ENCODE data around the gene UNC93B1. TPM values are rescaled to one million over a fixed set of nuclear protein-coding genes. Genes with fewer than 3 reads are reported as not detected.
"Not testable (repeated sequence)": the region's sequence is repeated elsewhere in the genome, so short reads cannot be mapped to it uniquely, and the experiment has no call there.

UNC93B1 gene
- total RNA-seq, 1 experiment from 2014 or later = 23.3 TPM

GRCh38 chr11:67993821-67994220 lies 10.1 kb downstream of the UNC93B1 start:
- not testable (repeated sequence) for H2BK5ac ChIP-seq (ENCODE audit: insufficient read length, low read length); H3K23me2 ChIP-seq (ENCODE audit: insufficient read length, low read depth, low read length, poor library complexity, severe bottlenecking); H3T11ph ChIP-seq (ENCODE audit: low read length); H3K79me1 ChIP-seq (ENCODE audit: insufficient read depth, low read depth, low read length, poor library complexity, severe bottlenecking); H2BK15ac ChIP-seq (ENCODE audit: low read depth, low read length); H3K4me1 ChIP-seq (ENCODE audit: insufficient read depth, low read length); H2BK20ac ChIP-seq (ENCODE audit: low read depth, low read length, poor library complexity, severe bottlenecking); H4K20me1 ChIP-seq (ENCODE audit: control insufficient read depth, insufficient read depth, insufficient read length); H3K56ac ChIP-seq (ENCODE audit: insufficient read length, low read depth, low read length); H3K9me3 ChIP-seq (ENCODE audit: control insufficient read depth, low read depth, low read length); H3K4me3 Mint-ChIP-seq; H3K36me3 Mint-ChIP-seq (ENCODE audit: insufficient read depth in 1 of 3, low read depth in 3 of 3); H3K27ac ChIP-seq (ENCODE audit: insufficient read length, low read depth, low read length); H4K8ac ChIP-seq (replicated peaks; ENCODE audit: insufficient read length, low read depth, low read length); H3K4me2 ChIP-seq (ENCODE audit: insufficient read depth, insufficient read length, low read length); H3K79me2 ChIP-seq (ENCODE audit: insufficient read depth, low read length); H4K91ac ChIP-seq (ENCODE audit: insufficient read length, low read depth, low read length); H4K5ac ChIP-seq (ENCODE audit: insufficient read length, low read depth, low read length); H2AFZ ChIP-seq (ENCODE audit: low read length); H3K23ac ChIP-seq (ENCODE audit: insufficient read length, low read depth, low read length); H2AK5ac ChIP-seq (ENCODE audit: insufficient read length, low read length); H3K14ac ChIP-seq (ENCODE audit: insufficient read depth, low read length); H2BK120ac ChIP-seq (ENCODE audit: low read depth, low read length, poor library complexity, severe bottlenecking); H3K18ac ChIP-seq (ENCODE audit: insufficient read length, low read depth, low read length); H3K9me3 Mint-ChIP-seq; H2BK12ac ChIP-seq (ENCODE audit: insufficient read length, low read depth, low read length); H3K9ac ChIP-seq (ENCODE audit: extremely low read depth, insufficient read length, low read length); H3K27me3 ChIP-seq (ENCODE audit: insufficient read depth, low read length); H3K4ac ChIP-seq (ENCODE audit: low read depth, low read length)
- no CpG with 5 or more reads among the region's 12 CpGs for WGBS (ENCODE audit: extremely low coverage, insufficient read length, low lambda C conversion rate)
- peak; percentile 78 for DNase-seq
- Mint-ChIP-seq H3K27ac (peak overlapping the region in 1 of 3 experiments; percentile 79; a peak in 1 of 7 replicates), H3K27me3 (ENCODE audit: low read depth) (peaks cover 14% of the 10 kb centered on the region), H3K4me1 (peaks cover 17 to 19% of the 10 kb centered on the region in 2 experiments)
- TF ChIP-seq CTCF (conservative IDR thresholded peaks at IDR 0.05) = peak; percentile 80

Measured in H9 (cell line).